ENCODE results near the gene PAX1. TPM values are rescaled to one million over a fixed set of nuclear protein-coding genes. Genes with fewer than 3 reads are reported as not detected.
A peak's percentile ranks its signal among the peaks of the same experiment; 100 is the strongest.

Gene PAX1
- total RNA-seq, 1 experiment from 2014 or later = 0.09 TPM

GRCh38 chr20:21702016-21702415 lies 3.4 kb upstream of the PAX1 start:
- BruUV-seq (replicated peaks) = no TSS peak
- Histone ChIP-seq H3K4me3 (ENCODE audit: low read depth, low read length, poor library complexity, severe bottlenecking) (no peak overlapping the region), H3K27ac (ENCODE audit: low read depth, low read length, poor library complexity, severe bottlenecking) (no peak overlapping the region), H3K27me3 (replicated peaks; ENCODE audit: insufficient read depth, low read depth, low read length, poor library complexity) (peaks cover 88% of the 10 kb centered on the region), H3K36me3 (ENCODE audit: insufficient read depth, low read length, poor library complexity, severe bottlenecking) (no peaks in the 10 kb centered on the region), H3K9me3 (ENCODE audit: low read depth, low read length, poor library complexity, severe bottlenecking) (no peaks in the 10 kb centered on the region), H3K4me1 (ENCODE audit: insufficient read depth, low read length, poor library complexity, severe bottlenecking) (peaks cover 5% of the 10 kb centered on the region)
- ChIA-PET CTCF (interaction anchor here (1.3 kb wide), 1 partner anchor 66 kb away, joined by 3 read pairs; no protein-coding TSS in a partner anchor), POLR2A (ENCODE audit: low non-redundant PET) (no interaction called here)
- DNase-seq (ENCODE audit: low spot score) = no peak
- TF ChIP-seq EZH2 (IDR thresholded peaks at IDR 0.05; ENCODE audit: borderline replicate concordance, low read depth, low read length, poor library complexity, severe bottlenecking) = no peak
- TF ChIP-seq, protein P1, sequence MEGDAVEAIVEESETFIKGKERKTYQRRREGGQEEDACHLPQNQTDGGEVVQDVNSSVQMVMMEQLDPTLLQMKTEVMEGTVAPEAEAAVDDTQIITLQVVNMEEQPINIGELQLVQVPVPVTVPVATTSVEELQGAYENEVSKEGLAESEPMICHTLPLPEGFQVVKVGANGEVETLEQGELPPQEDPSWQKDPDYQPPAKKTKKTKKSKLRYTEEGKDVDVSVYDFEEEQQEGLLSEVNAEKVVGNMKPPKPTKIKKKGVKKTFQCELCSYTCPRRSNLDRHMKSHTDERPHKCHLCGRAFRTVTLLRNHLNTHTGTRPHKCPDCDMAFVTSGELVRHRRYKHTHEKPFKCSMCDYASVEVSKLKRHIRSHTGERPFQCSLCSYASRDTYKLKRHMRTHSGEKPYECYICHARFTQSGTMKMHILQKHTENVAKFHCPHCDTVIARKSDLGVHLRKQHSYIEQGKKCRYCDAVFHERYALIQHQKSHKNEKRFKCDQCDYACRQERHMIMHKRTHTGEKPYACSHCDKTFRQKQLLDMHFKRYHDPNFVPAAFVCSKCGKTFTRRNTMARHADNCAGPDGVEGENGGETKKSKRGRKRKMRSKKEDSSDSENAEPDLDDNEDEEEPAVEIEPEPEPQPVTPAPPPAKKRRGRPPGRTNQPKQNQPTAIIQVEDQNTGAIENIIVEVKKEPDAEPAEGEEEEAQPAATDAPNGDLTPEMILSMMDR (conservative IDR thresholded peaks at IDR 0.05; ENCODE audit: low read depth, low read length) = no peak
- intact Hi-C loops (cut with micrococcal nuclease; ENCODE audit: unreplicated experiment) = loop anchor here (5.0 kb wide), 1 partner anchor 610 kb away; no protein-coding TSS in a partner anchor

DNA sequence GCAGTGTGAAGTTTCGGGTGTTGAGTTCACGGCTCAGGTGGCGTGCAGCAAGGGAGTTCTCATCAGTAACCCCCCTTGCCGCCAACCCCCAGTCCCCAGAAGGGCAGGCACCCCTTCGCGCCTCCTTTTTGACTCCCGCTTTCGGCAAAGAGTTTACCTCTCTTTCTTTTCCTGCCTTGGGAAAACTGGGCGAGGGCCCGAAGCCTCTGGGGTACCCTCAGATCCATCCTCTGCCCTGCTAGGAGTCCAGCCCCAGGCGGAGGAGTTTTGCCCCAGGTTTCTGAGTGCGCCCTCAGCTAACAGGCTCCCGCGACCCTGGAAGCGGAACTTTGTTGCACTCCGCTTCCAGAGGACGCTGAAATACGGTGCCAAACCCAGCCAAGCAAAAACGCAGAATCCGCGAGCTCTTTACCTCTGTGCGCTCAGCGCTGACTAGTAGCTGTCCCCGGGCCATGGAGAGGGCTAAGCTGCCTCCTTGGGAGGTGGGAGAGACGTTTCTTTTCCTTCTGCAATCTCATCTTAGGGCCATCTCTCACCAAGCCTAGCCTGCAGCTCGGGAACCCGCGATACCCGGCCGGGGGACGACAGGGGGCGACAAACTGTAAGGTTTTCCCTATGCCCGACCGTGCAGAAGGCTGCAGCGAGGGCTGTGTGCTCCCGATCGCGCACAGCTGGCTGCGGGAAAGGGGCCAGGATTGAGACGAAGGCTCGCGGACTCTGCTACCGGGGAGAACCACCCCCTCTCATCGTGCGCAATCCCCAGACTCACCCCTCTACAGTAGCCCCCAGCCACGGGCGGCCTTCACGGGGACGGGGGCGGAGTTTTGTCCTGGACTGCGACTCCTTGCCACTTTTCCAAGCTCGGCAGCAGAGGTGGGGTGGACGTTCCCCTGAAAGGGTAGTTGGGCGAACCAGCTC lies 2.7 kb upstream of the PAX1 start:
- Histone ChIP-seq H3K9me3 (ENCODE audit: low read depth, low read length, poor library complexity, severe bottlenecking) (no peaks in the 10 kb centered on the region), H3K36me3 (ENCODE audit: insufficient read depth, low read length, poor library complexity, severe bottlenecking) (no peaks in the 10 kb centered on the region), H3K27me3 (replicated peaks; ENCODE audit: insufficient read depth, low read depth, low read length, poor library complexity) (peaks cover 88% of the 10 kb centered on the region), H3K4me3 (ENCODE audit: low read depth, low read length, poor library complexity, severe bottlenecking) (peak overlapping the region; percentile 36), H3K27ac (ENCODE audit: low read depth, low read length, poor library complexity, severe bottlenecking) (no peak overlapping the region), H3K4me1 (ENCODE audit: insufficient read depth, low read length, poor library complexity, severe bottlenecking) (peaks cover 3% of the 10 kb centered on the region)
- no peak for TF ChIP-seq EZH2 (IDR thresholded peaks at IDR 0.05; ENCODE audit: borderline replicate concordance, low read depth, low read length, poor library complexity, severe bottlenecking)
- TF ChIP-seq, protein P1 (conservative IDR thresholded peaks at IDR 0.05; ENCODE audit: low read depth, low read length) = peak; percentile 90
- intact Hi-C loops (cut with micrococcal nuclease; ENCODE audit: unreplicated experiment) = loop anchor here (1.0 to 5.0 kb wide), 2 partner anchors 403 to 609 kb away; no protein-coding TSS in a partner anchor
- no TSS peak for BruUV-seq (replicated peaks)
- POLR2A ChIA-PET (ENCODE audit: low non-redundant PET) = no interaction called here
- peak; percentile 88 for DNase-seq (ENCODE audit: low spot score)
- CTCF ChIA-PET = interaction anchor here (0.5 to 1.4 kb wide), 9 partner anchors 10 to 1369 kb away, joined by 3 to 10 read pairs (median 5); no protein-coding TSS in a partner anchor

- CTCF ChIA-PET = interaction anchor here (0.7 to 1.4 kb wide), 7 partner anchors 9 to 698 kb away, joined by 3 to 10 read pairs (median 3); no protein-coding TSS in a partner anchor
- intact Hi-C loops (cut with micrococcal nuclease; ENCODE audit: unreplicated experiment) = loop anchor here (1.0 to 5.0 kb wide), 2 partner anchors 402 to 608 kb away; no protein-coding TSS in a partner anchor
- peak overlapping the region; percentile 36 for H3K4me3 ChIP-seq (ENCODE audit: low read depth, low read length, poor library complexity, severe bottlenecking)
Observed at GRCh38 chr20:21703717-21704407, 1.6 kb upstream of the PAX1 start.

More at GRCh38 chr20:21703717-21704407, 1.6 kb upstream of the PAX1 start:
- H3K36me3 ChIP-seq (ENCODE audit: insufficient read depth, low read length, poor library complexity, severe bottlenecking) = no peaks in the 10 kb centered on the region
- H3K27ac ChIP-seq (ENCODE audit: low read depth, low read length, poor library complexity, severe bottlenecking) = no peak overlapping the region
- BruUV-seq (replicated peaks) = no TSS peak
- H3K4me1 ChIP-seq (ENCODE audit: insufficient read depth, low read length, poor library complexity, severe bottlenecking) = peaks cover 3% of the 10 kb centered on the region
- TF ChIP-seq EZH2 (IDR thresholded peaks at IDR 0.05; ENCODE audit: borderline replicate concordance, low read depth, low read length, poor library complexity, severe bottlenecking) = no peak
- TF ChIP-seq, protein P1 (conservative IDR thresholded peaks at IDR 0.05; ENCODE audit: low read depth, low read length) = no peak
- H3K9me3 ChIP-seq (ENCODE audit: low read depth, low read length, poor library complexity, severe bottlenecking) = no peaks in the 10 kb centered on the region
- POLR2A ChIA-PET (ENCODE audit: low non-redundant PET) = no interaction called here
- DNase-seq (ENCODE audit: low spot score) = no peak
- H3K27me3 ChIP-seq (replicated peaks; ENCODE audit: insufficient read depth, low read depth, low read length, poor library complexity) = peaks cover 88% of the 10 kb centered on the region

All from A673 (cell line).